NCI-H1048 (cell line): ENCODE measurements around the gene ZCCHC14.
"Not testable (repeated sequence)": the region's sequence is repeated elsewhere in the genome, so short reads cannot be mapped to it uniquely, and the experiment has no call there.

Experiments used
- DNase-seq: peaks from one replicate; lab custom pipeline; 2025; lab: John Stamatoyannopoulos, UW

ZCCHC14 gene

DNA sequence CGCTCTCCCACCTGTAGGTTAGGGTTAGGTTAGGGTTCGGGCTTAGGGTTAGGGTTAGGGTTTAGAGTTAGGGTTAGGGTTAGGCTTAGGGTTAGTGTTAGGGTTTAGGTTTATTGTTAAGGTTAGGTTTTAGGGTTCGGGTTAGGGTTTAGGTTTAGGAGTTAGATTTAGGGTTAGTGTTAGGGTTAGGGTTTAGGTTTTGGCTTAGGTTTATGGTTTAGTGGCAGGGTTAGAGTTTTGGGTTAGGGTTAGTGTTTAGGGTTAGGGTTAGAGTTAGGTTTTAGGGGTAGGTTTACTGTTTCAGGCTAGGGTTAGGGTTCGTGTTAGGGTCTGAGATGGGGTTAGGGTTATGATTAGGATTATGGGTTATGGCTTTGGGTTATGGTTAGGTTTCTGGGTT lies 31.6 kb upstream of the ZCCHC14 start:
- no peak for DNase-seq

- DNase-seq: not testable (repeated sequence)
These were observed 30.8 kb upstream of the ZCCHC14 start for GRCh38 chr16:87523605-87524004.

DNA sequence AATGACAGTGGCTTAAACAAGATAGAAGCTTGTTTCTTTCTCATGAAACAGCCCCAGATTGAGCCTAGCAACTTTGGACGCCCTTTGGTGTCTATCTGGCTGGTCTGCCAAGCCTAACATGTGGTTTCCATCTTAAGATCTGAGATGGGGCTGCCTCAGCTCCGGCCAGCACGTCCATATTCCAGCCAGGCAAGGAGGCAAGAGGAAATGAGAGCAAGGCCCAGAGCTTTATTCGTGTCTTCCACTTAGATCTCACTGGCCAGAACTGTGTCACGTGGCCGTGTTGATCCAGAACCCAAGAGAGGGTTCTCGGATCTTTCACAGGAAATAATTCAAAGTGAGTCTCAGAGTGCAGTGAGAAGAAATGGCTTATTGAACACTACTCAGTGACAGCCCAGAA lies 28.9 kb upstream of the ZCCHC14 start:
- DNase-seq: not testable (repeated sequence)

- not testable (repeated sequence) for DNase-seq
These were observed 26.3 kb upstream of the ZCCHC14 start for GRCh38 chr16:87519170-87519569.

GRCh38 chr16:87518430-87519051 lies 25.7 kb upstream of the ZCCHC14 start:
- DNase-seq: not testable (repeated sequence)

GRCh38 chr16:87517610-87518429 lies 25.0 kb upstream of the ZCCHC14 start:
- DNase-seq: not testable (repeated sequence)

GRCh38 chr16:87516361-87516760 lies 23.5 kb upstream of the ZCCHC14 start:
- no peak for DNase-seq

DNA sequence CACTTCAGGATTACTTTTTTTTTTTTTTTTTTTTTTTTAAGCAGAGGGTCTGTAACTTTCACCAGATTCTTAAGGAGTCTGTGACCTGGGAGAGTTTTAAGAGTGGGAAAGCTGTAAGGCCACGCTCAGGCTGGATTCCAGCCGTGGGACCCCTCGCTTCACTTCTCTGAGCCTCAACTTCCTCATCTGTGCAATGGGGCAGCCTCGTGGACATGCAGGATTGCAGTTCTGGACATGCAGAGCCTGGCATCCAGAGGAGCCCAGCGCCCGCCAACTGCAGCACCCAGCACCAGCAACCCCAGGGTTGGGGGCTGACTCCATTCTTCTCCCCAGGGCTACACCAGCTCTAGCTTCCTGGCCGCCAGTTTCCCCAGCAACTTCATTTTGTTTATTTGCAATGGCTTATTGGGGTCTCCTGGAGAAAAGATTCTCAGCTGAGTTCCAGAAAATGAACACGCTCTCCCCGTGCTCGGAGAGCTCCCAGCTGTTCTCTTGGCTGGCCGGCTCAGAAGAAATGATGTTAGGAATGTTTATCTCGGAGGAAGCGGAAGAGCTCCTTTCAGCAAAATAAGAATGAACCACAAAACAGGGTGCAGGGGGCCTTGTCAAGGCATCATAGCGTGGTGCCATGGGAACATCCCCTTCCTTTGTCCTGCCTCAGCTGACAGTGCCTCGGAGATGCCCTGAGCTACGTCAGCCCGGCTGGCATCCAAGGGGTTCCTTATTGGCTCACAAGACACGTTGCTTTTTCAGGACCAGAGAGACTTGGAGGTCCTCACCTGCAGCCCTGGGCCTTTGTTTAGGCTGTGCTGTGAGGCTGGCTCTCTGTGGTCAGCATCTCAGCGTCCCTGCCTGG lies 22.9 kb upstream of the ZCCHC14 start:
- DNase-seq: no peak

GRCh38 chr16:87509778-87510177 lies 17.0 kb upstream of the ZCCHC14 start:
- DNase-seq: not testable (repeated sequence)

- DNase-seq: no peak
These were observed 14.7 kb upstream of the ZCCHC14 start for GRCh38 chr16:87507351-87508069.

GRCh38 chr16:87506423-87507350 lies 13.9 kb upstream of the ZCCHC14 start:
- no peak for DNase-seq

- DNase-seq: no peak
These were observed 13.0 kb upstream of the ZCCHC14 start for GRCh38 chr16:87505834-87506233.

- DNase-seq: not testable (repeated sequence)
These were observed 10.6 kb upstream of the ZCCHC14 start for GRCh38 chr16:87503232-87503937.

DNA sequence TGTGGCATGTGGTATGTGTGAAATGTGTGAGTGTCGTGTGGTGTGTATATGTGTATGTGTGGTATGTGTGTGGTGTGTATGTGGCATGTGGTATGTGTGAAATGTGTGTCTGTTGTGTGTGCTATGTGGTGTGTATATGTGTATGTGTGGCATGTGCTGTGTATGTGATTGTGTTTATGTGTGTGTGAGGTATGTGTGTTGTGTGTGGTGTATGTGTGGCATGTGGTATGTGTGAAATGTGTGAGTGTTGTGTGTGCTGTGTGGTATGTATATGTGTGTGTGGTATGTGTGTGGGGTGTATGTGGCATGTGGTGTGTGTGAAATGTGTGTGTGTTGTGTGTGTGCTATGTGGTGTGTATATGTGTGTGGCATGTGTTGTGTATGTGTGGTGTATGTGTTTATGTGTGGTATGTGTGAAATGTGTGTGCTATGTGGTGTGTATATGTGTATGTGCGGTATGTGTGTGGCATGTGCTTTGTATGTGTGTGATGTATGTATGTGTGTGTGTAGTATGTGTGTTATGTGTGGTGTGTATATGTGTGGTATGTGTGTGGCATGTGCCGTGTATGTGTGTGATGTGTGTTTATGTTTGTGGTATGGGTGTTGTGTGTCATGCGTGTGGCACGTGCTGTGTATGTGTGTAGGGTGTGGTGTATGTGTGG lies 9.6 kb upstream of the ZCCHC14 start:
- DNase-seq: no peak

GRCh38 chr16:87501117-87501516 lies 8.3 kb upstream of the ZCCHC14 start:
- no peak for DNase-seq

DNA sequence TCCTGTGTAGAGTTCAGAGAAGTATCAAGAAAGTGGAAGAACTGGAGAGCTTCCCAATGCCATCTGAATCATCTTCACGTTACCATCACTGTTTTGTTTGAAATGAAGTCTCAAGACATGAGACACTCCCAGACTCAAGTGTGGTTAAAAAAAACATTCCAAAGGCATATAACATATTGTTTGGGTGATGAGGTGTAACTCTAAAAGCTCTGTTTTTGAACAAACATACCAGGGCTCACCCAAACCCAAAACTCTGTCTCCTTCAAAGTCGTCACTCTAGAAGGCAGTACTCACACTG lies 6.3 kb upstream of the ZCCHC14 start:
- no peak for DNase-seq

GRCh38 chr16:87498324-87499188 lies 5.7 kb upstream of the ZCCHC14 start:
- DNase-seq: no peak

DNA sequence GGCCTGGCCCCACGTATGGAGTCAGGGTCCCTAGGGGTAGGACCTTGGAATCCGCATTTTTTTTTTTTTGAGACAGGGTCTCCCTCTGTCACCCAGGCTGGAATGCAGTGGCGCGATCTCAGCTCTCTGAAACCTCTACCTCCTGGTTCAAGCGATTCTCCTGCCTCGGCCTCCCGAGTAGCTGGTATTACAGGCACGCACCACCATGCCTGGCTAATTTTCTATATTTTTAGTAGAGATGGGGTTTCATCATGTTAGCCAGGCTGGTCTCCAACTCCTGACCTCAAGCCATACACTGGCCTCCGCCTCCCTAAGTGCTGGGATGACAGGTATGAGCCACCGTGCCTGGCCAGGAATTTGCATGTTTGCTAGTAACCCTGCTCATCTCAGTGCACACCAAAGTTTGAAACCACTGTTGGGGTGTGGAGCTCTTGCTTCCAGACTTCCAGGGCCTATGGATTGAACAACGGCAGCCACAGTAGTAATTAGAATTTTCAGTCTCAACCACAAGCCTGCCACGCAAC lies 5.0 kb upstream of the ZCCHC14 start:
- not testable (repeated sequence) for DNase-seq
